Measurements from ENCODE around the gene NSUN3. TPM values are rescaled to one million over a fixed set of nuclear protein-coding genes. Genes with fewer than 3 reads are reported as not detected.

Gene NSUN3
- total and polyA plus RNA-seq, 2 of the 4 experiments (the other 2 are of a cell fraction), result 4.9 to 6.8 TPM

DNA sequence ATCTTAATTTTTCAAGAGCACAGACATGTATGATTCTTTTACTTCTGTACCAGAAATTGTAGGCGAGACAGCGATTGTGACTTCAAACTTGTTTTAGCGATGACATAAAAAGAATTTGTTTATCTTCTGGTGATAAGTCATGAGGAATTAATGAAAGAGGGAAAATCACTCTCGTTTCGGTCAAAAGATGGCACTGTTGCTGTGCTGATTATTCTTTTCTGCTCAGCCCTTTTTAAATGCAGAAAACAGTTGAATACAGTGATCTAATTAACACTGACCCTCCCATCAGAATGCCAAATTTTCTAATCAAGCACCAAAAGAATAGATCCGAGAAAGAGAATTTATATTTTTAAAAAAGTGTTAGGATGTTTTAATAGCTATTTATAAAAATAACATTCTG, 52.6 kb downstream of the NSUN3 start:
- in situ Hi-C loops (cut with MboI; ENCODE audit: low sequenced_read_pairs), result no loop called here
- no peaks in the 10 kb centered on the region for H3K79me1 ChIP-seq (ENCODE audit: low read depth in 1 of 2, low read length in 2 of 2)
- no peak overlapping the region for H3K4me3 ChIP-seq (ENCODE audit: insufficient read depth, low read depth, low read length)
- peaks cover 2% of the 10 kb centered on the region; the same call in 1 of the 2 replicates for H3K36me3 ChIP-seq (ENCODE audit: control insufficient read depth, insufficient read depth, low read length)
- H3K4ac ChIP-seq (ENCODE audit: low read depth, low read length), result no peak overlapping the region
- H4K20me1 ChIP-seq (ENCODE audit: insufficient read depth, low read length), result no peaks in the 10 kb centered on the region
- H2AFZ ChIP-seq (replicated peaks; ENCODE audit: low read length, poor library complexity), result no peak overlapping the region
- no peak overlapping the region for H4K91ac ChIP-seq (ENCODE audit: insufficient read depth, low read depth, low read length)
- no peak overlapping the region for H3K14ac ChIP-seq (replicated peaks; ENCODE audit: low read depth, low read length)
- dilution Hi-C loops (cut with HindIII; ENCODE audit: low sequenced_read_pairs, unreplicated experiment), result no loop called here
- H3K9me1 ChIP-seq (ENCODE audit: insufficient read depth, low read length), result no peaks in the 10 kb centered on the region
- H4K8ac ChIP-seq (ENCODE audit: low read depth in 2 of 2, low read length in 2 of 2), result no peak overlapping the region
- no peak overlapping the region for H2AK9ac ChIP-seq (replicated peaks; ENCODE audit: low read depth, low read length, poor library complexity)
- no peak overlapping the region for H4K5ac ChIP-seq (ENCODE audit: low read depth, low read length)
- H3K18ac ChIP-seq (ENCODE audit: low read depth, low read length), result no peak overlapping the region
- ChIA-PET POLR2A (ENCODE audit: unreplicated experiment) (no interaction called here), CTCF (interaction anchor here (1.0 kb wide), 1 partner anchor 12 kb away, joined by 3 read pairs; no protein-coding TSS in a partner anchor)
- no peak overlapping the region for H2AK5ac ChIP-seq (ENCODE audit: low read depth, low read length)
- intact Hi-C loops (cut with micrococcal nuclease), result loop anchor here (5.0 kb wide), 1 partner anchor 167 kb away; no protein-coding TSS in a partner anchor
- BruUV-seq (replicated peaks), result no TSS peak
- no peak overlapping the region for H3K4me2 ChIP-seq (ENCODE audit: low read depth, low read length)
- no peaks in the 10 kb centered on the region for H3K27me3 ChIP-seq (ENCODE audit: control insufficient read depth, insufficient read depth, low read length)
- H3K9me3 ChIP-seq (ENCODE audit: control insufficient read depth, insufficient read depth, low read length), result no peaks in the 10 kb centered on the region
- H3K56ac ChIP-seq (ENCODE audit: extremely low read depth, insufficient read depth, low read length), result no peak overlapping the region
- TF ChIP-seq MXI1 (IDR thresholded peaks at IDR 0.05; ENCODE audit: borderline replicate concordance, low read depth, low read length) (no peak), RAD21 (IDR thresholded peaks at IDR 0.05; ENCODE audit: low read length) (peak; percentile 46)
- TF ChIP-seq, protein P1, sequence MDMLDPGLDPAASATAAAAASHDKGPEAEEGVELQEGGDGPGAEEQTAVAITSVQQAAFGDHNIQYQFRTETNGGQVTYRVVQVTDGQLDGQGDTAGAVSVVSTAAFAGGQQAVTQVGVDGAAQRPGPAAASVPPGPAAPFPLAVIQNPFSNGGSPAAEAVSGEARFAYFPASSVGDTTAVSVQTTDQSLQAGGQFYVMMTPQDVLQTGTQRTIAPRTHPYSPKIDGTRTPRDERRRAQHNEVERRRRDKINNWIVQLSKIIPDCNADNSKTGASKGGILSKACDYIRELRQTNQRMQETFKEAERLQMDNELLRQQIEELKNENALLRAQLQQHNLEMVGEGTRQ (IDR thresholded peaks at IDR 0.05; ENCODE audit: low read depth, low read length), result no peak
- TF ChIP-seq, protein P2, sequence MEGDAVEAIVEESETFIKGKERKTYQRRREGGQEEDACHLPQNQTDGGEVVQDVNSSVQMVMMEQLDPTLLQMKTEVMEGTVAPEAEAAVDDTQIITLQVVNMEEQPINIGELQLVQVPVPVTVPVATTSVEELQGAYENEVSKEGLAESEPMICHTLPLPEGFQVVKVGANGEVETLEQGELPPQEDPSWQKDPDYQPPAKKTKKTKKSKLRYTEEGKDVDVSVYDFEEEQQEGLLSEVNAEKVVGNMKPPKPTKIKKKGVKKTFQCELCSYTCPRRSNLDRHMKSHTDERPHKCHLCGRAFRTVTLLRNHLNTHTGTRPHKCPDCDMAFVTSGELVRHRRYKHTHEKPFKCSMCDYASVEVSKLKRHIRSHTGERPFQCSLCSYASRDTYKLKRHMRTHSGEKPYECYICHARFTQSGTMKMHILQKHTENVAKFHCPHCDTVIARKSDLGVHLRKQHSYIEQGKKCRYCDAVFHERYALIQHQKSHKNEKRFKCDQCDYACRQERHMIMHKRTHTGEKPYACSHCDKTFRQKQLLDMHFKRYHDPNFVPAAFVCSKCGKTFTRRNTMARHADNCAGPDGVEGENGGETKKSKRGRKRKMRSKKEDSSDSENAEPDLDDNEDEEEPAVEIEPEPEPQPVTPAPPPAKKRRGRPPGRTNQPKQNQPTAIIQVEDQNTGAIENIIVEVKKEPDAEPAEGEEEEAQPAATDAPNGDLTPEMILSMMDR (conservative IDR thresholded peaks at IDR 0.05; ENCODE audit: low read depth, low read length), result peak; percentile 41
- no peak overlapping the region for H2BK20ac ChIP-seq (ENCODE audit: low read depth, low read length)
- no peak overlapping the region for H2BK120ac ChIP-seq (ENCODE audit: low read depth, low read length)
- no peak overlapping the region for H2BK5ac ChIP-seq (ENCODE audit: low read depth, low read length, poor library complexity, severe bottlenecking)
- H3K27ac ChIP-seq (ENCODE audit: insufficient read depth, low read length), result no peak overlapping the region
- H3K9ac ChIP-seq (ENCODE audit: low read depth, low read length), result no peak overlapping the region
- DNase-seq, result peak; percentile 27
- H3K4me1 ChIP-seq (ENCODE audit: control insufficient read depth, insufficient read depth, low read length), result no peaks in the 10 kb centered on the region
- no CpG with 5 or more reads among the region's 6 CpGs for WGBS, 2 experiments (ENCODE audit: extremely low coverage in 2 of 2, insufficient read length in 1 of 2)
- no peak overlapping the region for H2BK15ac ChIP-seq (ENCODE audit: low read depth, low read length)
- peak; percentile 67 for ATAC-seq (ENCODE audit: low read depth)
- H3K23ac ChIP-seq (ENCODE audit: low read depth, low read length), result no peak overlapping the region
